IPS-18a (cell line): ENCODE data around the gene RNF169.

ENCODE experiments used
- H3K27ac ChIP-seq: one replicate; pipeline ENCODE4 v1.5.1; 2013; ENCODE audit warnings: low read length
- H3K27me3 ChIP-seq: one replicate; pipeline ENCODE4 v1.6.1; 2013; ENCODE audit warnings: mild to moderate bottlenecking, low read length; ENCODE audit not compliant: control insufficient read depth, insufficient read depth
- H3K36me3 ChIP-seq: one replicate; pipeline ENCODE4 v1.6.1; 2013; ENCODE audit warnings: low read depth, low read length; ENCODE audit not compliant: control insufficient read depth
- H3K4me1 ChIP-seq: one replicate; pipeline ENCODE4 v1.6.1; 2013; ENCODE audit warnings: low read depth, low read length; ENCODE audit not compliant: control insufficient read depth
- H3K4me3 ChIP-seq: one replicate; pipeline ENCODE4 v1.5.1; 2013; ENCODE audit warnings: low read length
- H3K9ac ChIP-seq: one replicate; pipeline ENCODE4 v1.6.1; 2013; ENCODE audit warnings: mild to moderate bottlenecking, low read length, moderate library complexity
- H3K9me3 ChIP-seq: one replicate; pipeline ENCODE4 v1.6.1; 2013; ENCODE audit warnings: low read depth, low read length; ENCODE audit not compliant: control insufficient read depth

Gene RNF169

GRCh38 chr11:74714904-74715303 is 33.7 kb upstream of the RNF169 start:
- Histone ChIP-seq H3K9me3 (no peaks in the 10 kb centered on the region), H3K4me3 (no peak overlapping the region), H3K27ac (no peak overlapping the region), H3K36me3 (no peaks in the 10 kb centered on the region), H3K9ac (no peak overlapping the region), H3K27me3 (no peaks in the 10 kb centered on the region), H3K4me1 (peaks cover 7% of the 10 kb centered on the region)

- no peaks in the 10 kb centered on the region for H3K4me1 ChIP-seq
- no peaks in the 10 kb centered on the region for H3K36me3 ChIP-seq
- no peak overlapping the region for H3K4me3 ChIP-seq
- no peaks in the 10 kb centered on the region for H3K27me3 ChIP-seq
- H3K9ac ChIP-seq = no peak overlapping the region
- H3K27ac ChIP-seq = no peak overlapping the region
- H3K9me3 ChIP-seq = no peaks in the 10 kb centered on the region
Measured at GRCh38 chr11:74717221-74717969, 31.3 kb upstream of the RNF169 start.

- H3K36me3 ChIP-seq = no peaks in the 10 kb centered on the region
- H3K4me3 ChIP-seq = no peak overlapping the region
- H3K4me1 ChIP-seq = no peaks in the 10 kb centered on the region
- no peak overlapping the region for H3K27ac ChIP-seq
- H3K27me3 ChIP-seq = no peaks in the 10 kb centered on the region
- no peaks in the 10 kb centered on the region for H3K9me3 ChIP-seq
- H3K9ac ChIP-seq = no peak overlapping the region
Measured at GRCh38 chr11:74719011-74719410, 29.6 kb upstream of the RNF169 start.

- Histone ChIP-seq H3K9ac (no peak overlapping the region), H3K9me3 (no peaks in the 10 kb centered on the region), H3K4me1 (no peaks in the 10 kb centered on the region), H3K36me3 (no peaks in the 10 kb centered on the region), H3K27ac (no peak overlapping the region), H3K27me3 (peaks cover 8% of the 10 kb centered on the region), H3K4me3 (no peak overlapping the region)
Measured at GRCh38 chr11:74720596-74721478, 27.8 kb upstream of the RNF169 start.

- H3K27me3 ChIP-seq = peaks cover 14% of the 10 kb centered on the region
- no peaks in the 10 kb centered on the region for H3K4me1 ChIP-seq
- H3K27ac ChIP-seq = no peak overlapping the region
- H3K36me3 ChIP-seq = no peaks in the 10 kb centered on the region
- no peaks in the 10 kb centered on the region for H3K9me3 ChIP-seq
- H3K4me3 ChIP-seq = no peak overlapping the region
- H3K9ac ChIP-seq = no peak overlapping the region
Measured at GRCh38 chr11:74721479-74721835, 27.2 kb upstream of the RNF169 start.

- Histone ChIP-seq H3K9ac (no peak overlapping the region), H3K9me3 (no peaks in the 10 kb centered on the region), H3K4me3 (no peak overlapping the region), H3K4me1 (no peaks in the 10 kb centered on the region), H3K36me3 (no peaks in the 10 kb centered on the region), H3K27ac (no peak overlapping the region), H3K27me3 (peaks cover 23% of the 10 kb centered on the region)
Measured at GRCh38 chr11:74723511-74723910, 25.1 kb upstream of the RNF169 start.

- Histone ChIP-seq H3K9ac (no peak overlapping the region), H3K27ac (no peak overlapping the region), H3K4me1 (no peaks in the 10 kb centered on the region), H3K9me3 (no peaks in the 10 kb centered on the region), H3K36me3 (no peaks in the 10 kb centered on the region), H3K4me3 (no peak overlapping the region), H3K27me3 (peaks cover 45% of the 10 kb centered on the region)
Measured at GRCh38 chr11:74725701-74726100, 22.9 kb upstream of the RNF169 start.

GRCh38 chr11:74726547-74727182 is 22.0 kb upstream of the RNF169 start:
- no peak overlapping the region for H3K27ac ChIP-seq

GRCh38 chr11:74729397-74729796 is 19.3 kb upstream of the RNF169 start:
- peaks cover 72% of the 10 kb centered on the region for H3K27me3 ChIP-seq
- no peaks in the 10 kb centered on the region for H3K4me1 ChIP-seq
- no peak overlapping the region for H3K27ac ChIP-seq
- H3K9me3 ChIP-seq = no peaks in the 10 kb centered on the region
- H3K4me3 ChIP-seq = no peak overlapping the region
- no peak overlapping the region for H3K9ac ChIP-seq
- no peaks in the 10 kb centered on the region for H3K36me3 ChIP-seq

More at GRCh38 chr11:74726547-74727182, 22.0 kb upstream of the RNF169 start:
- Histone ChIP-seq H3K9me3 (no peaks in the 10 kb centered on the region), H3K36me3 (no peaks in the 10 kb centered on the region), H3K9ac (no peak overlapping the region), H3K4me3 (no peak overlapping the region), H3K27me3 (peaks cover 54% of the 10 kb centered on the region), H3K4me1 (no peaks in the 10 kb centered on the region)

GRCh38 chr11:74730571-74731260 is 17.9 kb upstream of the RNF169 start:
- Histone ChIP-seq H3K4me1 (no peaks in the 10 kb centered on the region), H3K27me3 (peaks cover 64% of the 10 kb centered on the region), H3K27ac (no peak overlapping the region), H3K9ac (no peak overlapping the region), H3K36me3 (no peaks in the 10 kb centered on the region), H3K4me3 (peak overlapping the region; percentile 55), H3K9me3 (no peaks in the 10 kb centered on the region)
